PFSK-1 (cell line): ENCODE results near the gene ANKRD17.

Experiments used
- FOXP2 ChIP-seq: optimal IDR thresholded peaks from 2 replicates; pipeline ENCODE3; 2011; ENCODE audit warnings: borderline replicate concordance, control low read depth, inconsistent platforms; ENCODE audit not compliant: insufficient read depth; ENCODE audit errors: extremely low read length, extremely low read depth
- POLR2AphosphoS5 ChIP-seq: IDR thresholded peaks from 2 replicates; pipeline ENCODE4 v1.6.1; 2012; ENCODE audit warnings: low read depth, mild to moderate bottlenecking, control low read depth, low read length, moderate library complexity
- REST ChIP-seq, 2 experiments: IDR thresholded peaks; 2 replicates each; pipeline versions ENCODE4 v1.6.1 to v1.8.0; 2011 to 2012; ENCODE audit warnings: low read depth in 2 of 2, low read length in 2 of 2, control low read depth in 1 of 2, inconsistent platforms in 1 of 2, mild to moderate bottlenecking in 1 of 2, moderate library complexity in 1 of 2; ENCODE audit not compliant: insufficient read depth in 1 of 2
- TAF1 ChIP-seq: IDR thresholded peaks from 2 replicates; pipeline ENCODE4 v1.6.1; 2012; ENCODE audit warnings: low read length, control low read depth, borderline replicate concordance; ENCODE audit not compliant: insufficient read depth

GRCh38 chr4:73109493-73109892 is 149.1 kb downstream of the ANKRD17 start:
- TF ChIP-seq POLR2AphosphoS5 (no peak), REST (IDR thresholded peaks at IDR 0.05; ENCODE audit: insufficient read depth in 1 of 2, low read depth in 2 of 2, low read length in 2 of 2) (no peak), FOXP2 (no peak), TAF1 (no peak)
